Parathyroid adenoma (tissue), 2 donors: ENCODE results near the gene MEF2B.
A peak's percentile ranks its signal among the peaks of the same experiment; 100 is the strongest.

ENCODE experiments used
- H2AFZ ChIP-seq: fragments of 300-600 bp; sonication (generic); one replicate; pipeline ENCODE4 v1.7.0; 2017; ENCODE audit warnings: antibody characterized with exemption, mild to moderate bottlenecking
- H3K27ac ChIP-seq: fragments of 300-600 bp; sonication (generic); one replicate; pipeline ENCODE4 v1.7.0; 2017
- H3K27me3 ChIP-seq: fragments of 300-600 bp; sonication (generic); one replicate; pipeline ENCODE4 v1.7.0; 2017; ENCODE audit warnings: low read length; ENCODE audit not compliant: control insufficient read depth, insufficient read depth
- H3K36me3 ChIP-seq: fragments of 300-600 bp; sonication (generic); one replicate; pipeline ENCODE4 v1.7.0; 2017; ENCODE audit warnings: low read length; ENCODE audit not compliant: control insufficient read depth, insufficient read depth
- H3K4me1 ChIP-seq: fragments of 300-600 bp; sonication (generic); one replicate; pipeline ENCODE4 v1.7.0; 2017; ENCODE audit warnings: control low read depth
- H3K4me2 ChIP-seq: fragments of 300-600 bp; sonication (generic); one replicate; pipeline ENCODE4 v1.7.0; 2017; ENCODE audit warnings: low read length
- H3K4me3 ChIP-seq: fragments of 300-600 bp; sonication (generic); one replicate; pipeline ENCODE4 v1.7.0; 2017; ENCODE audit warnings: low read depth, low read length
- H3K79me2 ChIP-seq: fragments of 300-600 bp; sonication (generic); one replicate; pipeline ENCODE4 v1.7.0; 2017; ENCODE audit warnings: control low read depth
- H3K9ac ChIP-seq: fragments of 300-600 bp; sonication (generic); one replicate; pipeline ENCODE4 v1.7.0; 2017; ENCODE audit warnings: mild to moderate bottlenecking
- H3K9me3 ChIP-seq: fragments of 300-600 bp; sonication (generic); one replicate; pipeline ENCODE4 v1.7.0; 2017; ENCODE audit warnings: low read length; ENCODE audit not compliant: control insufficient read depth
- TF ChIP-seq, protein P1 (sequence below): fragments of 300-600 bp; sonication (generic); IDR thresholded peaks from one replicate; pipeline ENCODE4 v1.7.0; 2017; ENCODE audit warnings: antibody characterized with exemption, mild to moderate bottlenecking
- donor health status: primary hyperparathyroidism.

MEF2B gene

DNA sequence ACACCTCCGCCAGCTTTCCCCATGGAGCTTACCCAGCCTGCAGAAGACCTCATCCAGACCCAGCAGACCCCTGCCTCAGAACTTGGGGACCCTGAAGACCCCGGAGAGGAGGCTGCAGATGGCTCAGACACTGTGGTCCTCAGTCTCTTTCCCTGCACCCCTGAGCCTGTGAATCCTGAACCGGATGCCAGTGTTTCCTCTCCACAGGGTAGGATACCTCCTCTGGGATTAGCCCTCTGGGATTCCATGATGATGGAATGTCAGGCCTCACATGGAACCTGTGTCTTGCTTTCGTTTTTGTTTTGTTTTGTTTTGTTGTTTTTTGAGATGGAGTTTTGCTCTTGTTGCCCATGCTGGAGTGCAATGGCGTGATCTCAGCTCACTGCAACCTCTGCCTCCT is 23.9 kb upstream of the MEF2B start:
- peaks cover 5% of the 10 kb centered on the region for H3K4me1 ChIP-seq
- H3K4me3 ChIP-seq: no peak overlapping the region
- no peak overlapping the region for H2AFZ ChIP-seq
- no peaks in the 10 kb centered on the region for H3K27me3 ChIP-seq
- H3K36me3 ChIP-seq: no peaks in the 10 kb centered on the region
- no peak overlapping the region for H3K4me2 ChIP-seq
- TF ChIP-seq, protein P1, sequence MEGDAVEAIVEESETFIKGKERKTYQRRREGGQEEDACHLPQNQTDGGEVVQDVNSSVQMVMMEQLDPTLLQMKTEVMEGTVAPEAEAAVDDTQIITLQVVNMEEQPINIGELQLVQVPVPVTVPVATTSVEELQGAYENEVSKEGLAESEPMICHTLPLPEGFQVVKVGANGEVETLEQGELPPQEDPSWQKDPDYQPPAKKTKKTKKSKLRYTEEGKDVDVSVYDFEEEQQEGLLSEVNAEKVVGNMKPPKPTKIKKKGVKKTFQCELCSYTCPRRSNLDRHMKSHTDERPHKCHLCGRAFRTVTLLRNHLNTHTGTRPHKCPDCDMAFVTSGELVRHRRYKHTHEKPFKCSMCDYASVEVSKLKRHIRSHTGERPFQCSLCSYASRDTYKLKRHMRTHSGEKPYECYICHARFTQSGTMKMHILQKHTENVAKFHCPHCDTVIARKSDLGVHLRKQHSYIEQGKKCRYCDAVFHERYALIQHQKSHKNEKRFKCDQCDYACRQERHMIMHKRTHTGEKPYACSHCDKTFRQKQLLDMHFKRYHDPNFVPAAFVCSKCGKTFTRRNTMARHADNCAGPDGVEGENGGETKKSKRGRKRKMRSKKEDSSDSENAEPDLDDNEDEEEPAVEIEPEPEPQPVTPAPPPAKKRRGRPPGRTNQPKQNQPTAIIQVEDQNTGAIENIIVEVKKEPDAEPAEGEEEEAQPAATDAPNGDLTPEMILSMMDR: no peak
- H3K27ac ChIP-seq: no peak overlapping the region
- H3K9ac ChIP-seq: no peak overlapping the region
- H3K9me3 ChIP-seq: no peaks in the 10 kb centered on the region
- H3K79me2 ChIP-seq: peaks cover 16% of the 10 kb centered on the region

DNA sequence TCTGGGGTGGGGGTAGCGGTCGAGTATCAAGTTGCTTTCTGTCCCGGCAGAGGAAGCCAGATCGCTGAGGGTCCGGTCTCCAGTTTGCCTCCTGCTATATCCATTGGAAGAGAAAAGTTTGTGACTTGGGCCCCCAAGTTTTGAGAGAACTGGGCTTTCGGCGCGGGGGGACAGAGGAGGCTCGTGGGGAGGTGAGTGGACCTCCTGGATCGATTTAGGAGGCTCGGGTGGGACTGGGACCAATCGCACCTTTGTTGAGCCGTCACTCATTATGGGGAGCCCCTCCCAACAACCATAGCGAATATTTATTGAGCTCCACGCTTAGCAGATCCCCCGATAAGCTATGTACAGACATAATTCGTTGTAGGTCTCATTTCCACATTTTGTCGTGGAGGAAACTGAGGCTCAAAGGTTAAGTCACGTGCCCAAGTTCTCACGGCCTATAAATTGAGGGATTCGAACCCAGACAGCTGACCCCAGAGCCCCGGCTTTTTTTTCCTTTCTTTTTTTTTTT is 22.9 kb upstream of the MEF2B start:
- H3K4me3 ChIP-seq: peak overlapping the region; percentile 99
- H3K36me3 ChIP-seq: no peaks in the 10 kb centered on the region
- H3K9me3 ChIP-seq: no peaks in the 10 kb centered on the region
- peaks cover 19% of the 10 kb centered on the region for H3K79me2 ChIP-seq
- peaks cover 5% of the 10 kb centered on the region for H3K4me1 ChIP-seq
- peak overlapping the region; percentile 100 for H3K4me2 ChIP-seq
- peak overlapping the region; percentile 42 for H3K9ac ChIP-seq
- H3K27me3 ChIP-seq: no peaks in the 10 kb centered on the region
- peak overlapping the region; percentile 93 for H2AFZ ChIP-seq
- peak overlapping the region; percentile 95 for H3K27ac ChIP-seq
- TF ChIP-seq, protein P1: no peak

DNA sequence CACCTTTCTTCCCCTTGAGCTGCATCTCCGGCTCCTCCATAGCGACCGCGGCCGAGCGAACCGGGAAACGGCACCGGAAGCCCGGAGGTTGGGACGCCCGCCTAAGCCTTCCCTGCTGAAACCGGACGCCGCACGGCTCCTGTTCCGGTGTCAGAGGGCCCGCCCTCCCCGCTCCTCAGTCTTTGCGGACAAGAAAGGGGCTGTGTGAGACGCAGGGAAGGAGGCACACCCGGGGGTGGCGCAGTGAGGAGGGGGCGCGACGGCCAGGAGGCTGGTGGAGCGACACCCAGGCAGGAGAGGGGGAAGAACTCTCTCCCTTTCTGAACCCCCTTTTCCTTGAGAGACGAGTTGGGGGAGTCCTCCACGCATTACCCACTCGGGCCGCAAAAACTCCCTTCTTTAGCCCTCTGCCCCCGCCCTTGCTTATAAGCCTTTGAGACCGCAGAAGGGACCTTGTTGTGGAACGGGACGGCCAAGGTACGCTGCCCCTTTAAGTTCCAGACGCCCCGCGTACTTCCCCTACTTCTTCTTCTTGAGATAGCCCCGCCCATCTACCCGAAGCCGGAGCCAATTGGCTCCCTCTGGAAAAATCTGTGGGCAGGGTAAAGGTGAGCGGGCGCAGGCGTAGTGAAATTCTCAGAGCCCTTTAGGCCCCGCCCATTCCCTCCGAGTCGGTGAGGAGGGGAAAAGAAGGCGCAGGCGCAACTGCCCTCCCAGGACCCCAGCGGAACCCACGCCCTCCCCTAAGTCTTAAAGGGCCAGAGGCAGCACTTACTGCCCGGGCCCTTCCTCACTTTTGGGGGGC is 22.2 kb upstream of the MEF2B start, which contains the start of the genes BORCS8 and RFXANK:
Gene BORCS8, minus strand, starts transcription at position 75 of the 805 bp plus-strand sequence. Its CDS starts 35 bp downstream, at position 40.
Gene RFXANK, plus strand, starts transcription at position 181 of the 805 bp plus-strand sequence. CDS start 1,689 bp downstream, outside the sequence.
- Histone ChIP-seq H3K9ac (peak within 1 kb of the TSS; percentile 83), H2AFZ (peak within 1 kb of the TSS; percentile 97), H3K4me1 (peaks cover 5% of the 10 kb centered on the region), H3K4me3 (peak within 1 kb of the TSS; percentile 99), H3K27ac (peak within 1 kb of the TSS; percentile 95), H3K79me2 (peaks cover 19% of the 10 kb centered on the region), H3K9me3 (no peaks in the 10 kb centered on the region), H3K4me2 (peak within 1 kb of the TSS; percentile 100), H3K27me3 (no peaks in the 10 kb centered on the region), H3K36me3 (no peaks in the 10 kb centered on the region)
- TF ChIP-seq, protein P1: no peak

DNA sequence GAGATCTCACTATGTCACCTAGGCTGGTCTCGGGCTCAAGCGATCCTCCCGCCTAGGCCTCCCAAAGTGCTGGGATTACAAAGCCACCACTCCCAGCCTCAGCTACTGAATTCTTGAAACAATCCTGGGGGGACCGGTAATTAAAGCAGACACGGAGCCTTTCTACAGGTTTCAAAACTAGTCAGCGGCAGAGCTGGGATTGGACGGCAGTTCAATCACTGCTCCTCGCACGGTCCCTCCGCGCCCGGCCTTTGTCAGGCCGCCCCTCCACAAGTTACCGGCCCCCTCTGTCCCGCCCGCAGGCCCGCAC is 21.7 kb upstream of the MEF2B start:
- Histone ChIP-seq H3K9ac (peak overlapping the region; percentile 49), H3K4me3 (peak overlapping the region; percentile 99), H2AFZ (peak overlapping the region; percentile 97), H3K4me1 (peaks cover 5% of the 10 kb centered on the region), H3K27me3 (no peaks in the 10 kb centered on the region), H3K4me2 (peak overlapping the region; percentile 100), H3K27ac (peak overlapping the region; percentile 95), H3K9me3 (no peaks in the 10 kb centered on the region), H3K79me2 (peaks cover 19% of the 10 kb centered on the region), H3K36me3 (no peaks in the 10 kb centered on the region)
- TF ChIP-seq, protein P1: no peak
